ENCODE data around the gene RAPGEF1.

DNA sequence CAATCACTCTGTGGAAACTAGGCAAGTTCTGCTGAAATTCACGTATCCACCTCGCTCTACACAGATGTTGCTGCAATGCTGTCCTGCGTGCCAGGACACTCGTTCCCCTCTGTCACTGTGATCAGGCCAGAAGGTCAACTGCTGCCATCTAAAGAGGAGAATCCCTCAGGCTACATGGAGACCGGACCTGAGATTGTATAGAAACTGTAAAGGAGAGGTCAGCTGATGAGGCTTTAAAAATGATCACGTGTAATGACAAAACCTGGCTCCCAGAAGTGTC, 114.4 kb downstream of the RAPGEF1 start:
- TF ChIP-seq, protein P1, sequence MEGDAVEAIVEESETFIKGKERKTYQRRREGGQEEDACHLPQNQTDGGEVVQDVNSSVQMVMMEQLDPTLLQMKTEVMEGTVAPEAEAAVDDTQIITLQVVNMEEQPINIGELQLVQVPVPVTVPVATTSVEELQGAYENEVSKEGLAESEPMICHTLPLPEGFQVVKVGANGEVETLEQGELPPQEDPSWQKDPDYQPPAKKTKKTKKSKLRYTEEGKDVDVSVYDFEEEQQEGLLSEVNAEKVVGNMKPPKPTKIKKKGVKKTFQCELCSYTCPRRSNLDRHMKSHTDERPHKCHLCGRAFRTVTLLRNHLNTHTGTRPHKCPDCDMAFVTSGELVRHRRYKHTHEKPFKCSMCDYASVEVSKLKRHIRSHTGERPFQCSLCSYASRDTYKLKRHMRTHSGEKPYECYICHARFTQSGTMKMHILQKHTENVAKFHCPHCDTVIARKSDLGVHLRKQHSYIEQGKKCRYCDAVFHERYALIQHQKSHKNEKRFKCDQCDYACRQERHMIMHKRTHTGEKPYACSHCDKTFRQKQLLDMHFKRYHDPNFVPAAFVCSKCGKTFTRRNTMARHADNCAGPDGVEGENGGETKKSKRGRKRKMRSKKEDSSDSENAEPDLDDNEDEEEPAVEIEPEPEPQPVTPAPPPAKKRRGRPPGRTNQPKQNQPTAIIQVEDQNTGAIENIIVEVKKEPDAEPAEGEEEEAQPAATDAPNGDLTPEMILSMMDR (IDR thresholded peaks at IDR 0.05), result no peak
- TF ChIP-seq ZFX (IDR thresholded peaks at IDR 0.05; ENCODE audit: borderline replicate concordance), result no peak

All from 22Rv1 (cell line).